Gastroesophageal sphincter (tissue), 4 donors: Measurements from ENCODE around the gene HK3. TPM values are rescaled to one million over a fixed set of nuclear protein-coding genes. Genes with fewer than 3 reads are reported as not detected.

Source experiments
- ATAC-seq: fragments of 150-250 bp; one replicate; pipeline ENCODE4 v1.9.1; 2016; ENCODE audit warnings: mild to moderate bottlenecking, moderate library complexity
- H3K27ac ChIP-seq, 4 donors: fragments of 200-600 bp; sonication (generic) in 3 of 4; 1 replicate in 3 of 4; 2 replicates in 1 of 4; pipeline ENCODE4 v1.5.1; 2016 to 2019
- H3K27me3 ChIP-seq: fragments of 200-600 bp; sonication (generic); one replicate; pipeline ENCODE4 v1.5.1; 2019
- H3K36me3 ChIP-seq, 2 donors: fragments of 200-600 bp; sonication (generic); one replicate each; pipeline ENCODE4 v1.5.1; 2019; ENCODE audit warnings: control low read depth in 1 of 2
- H3K4me1 ChIP-seq, 3 donors: fragments of 200-600 bp; sonication (generic); 1 replicate in 2 of 3; 2 replicates in 1 of 3; pipeline ENCODE4 v1.5.1; 2016 to 2019; ENCODE audit warnings: control low read depth in 2 of 3
- H3K4me3 ChIP-seq, 2 donors: fragments of 200-600 bp; sonication (generic); one replicate each; pipeline ENCODE4 v1.5.1; 2019; ENCODE audit warnings: mild to moderate bottlenecking in 1 of 2, moderate library complexity in 1 of 2
- H3K9me3 ChIP-seq, 3 donors: fragments of 200-600 bp; sonication (generic); one replicate each; pipeline ENCODE4 v1.5.1; 2017 to 2019; ENCODE audit warnings: control low read depth in 2 of 3
- CTCF ChIP-seq, 4 experiments: fragments of 200-600 bp in 2 of 4; fragments of 450-650 bp in 2 of 4; sonication (generic) in 1 of 4; IDR thresholded peaks; one replicate each; pipeline ENCODE4 v1.5.1; 2017 to 2019; ENCODE audit warnings: antibody characterized with exemption in 4 of 4, mild to moderate bottlenecking in 2 of 4, moderate library complexity in 2 of 4
- EP300 ChIP-seq: sonication (generic); formaldehyde crosslinking; IDR thresholded peaks from one replicate; pipeline ENCODE4 v1.6.1; 2017; ENCODE audit warnings: antibody characterized with exemption, mild to moderate bottlenecking
- POLR2A ChIP-seq, 2 donors: fragments of 450-650 bp; IDR thresholded peaks; one replicate each; pipeline ENCODE4 v1.6.1; 2017; ENCODE audit warnings: antibody characterized with exemption in 2 of 2, mild to moderate bottlenecking in 2 of 2, moderate library complexity in 1 of 2
- POLR2AphosphoS5 ChIP-seq: sonication (generic); formaldehyde crosslinking; IDR thresholded peaks from one replicate; pipeline ENCODE4 v1.6.1; 2017; ENCODE audit warnings: antibody characterized with exemption
- WGBS, 2 donors: methylation state at CpG; one replicate each; pipeline ENCODE4 v1.1.5; 2018; ENCODE audit warnings: low coverage in 1 of 2; 5-methylcytosine and 5-hydroxymethylcytosine counted together
- total RNA-seq, 4 donors: library from RNA; depleted of rRNA; stranded (reverse); fragments of >200 nt; gene quantifications; one replicate each; pipeline ENCODE4 v1.1.0, GENCODE V29; 2016

HK3 gene
- 10 to 100 TPM in 2 of 4 donors, 1 to 10 TPM in 2; 3.4 to 11.5 (median 8.1) TPM for total RNA-seq

GRCh38 chr5:176899296-176899891 lies at the start of gene HK3:
Gene HK3, minus strand, starts transcription at chr5:176899346. Its CDS starts 3,187 bp downstream, at chr5:176896159.
- H3K36me3 ChIP-seq = peaks cover 0 to 28% of the 10 kb centered on the region in 2 donors
- no peak within 1 kb of the TSS for H3K4me3 ChIP-seq
- 71 to 86% methylated on average over 4 to 7 of the region's 9 CpGs for WGBS, 2 donors
- TF ChIP-seq CTCF (IDR thresholded peaks at IDR 0.05) (no peak), POLR2A (IDR thresholded peaks at IDR 0.05) (peak in 1 of 2 donors; percentile 12)
- no peaks in the 10 kb centered on the region for H3K27me3 ChIP-seq
- peak within 1 kb of the TSS in 2 of 4 donors; percentile 0 to 19 for H3K27ac ChIP-seq
- no peaks in the 10 kb centered on the region for H3K9me3 ChIP-seq
- peak; percentile 44 for ATAC-seq
- H3K4me1 ChIP-seq = peaks cover 0 to 7% (median 0%) of the 10 kb centered on the region in 3 donors

- H3K9me3 ChIP-seq = no peaks in the 10 kb centered on the region
- no peak overlapping the region for H3K4me3 ChIP-seq
- H3K27me3 ChIP-seq = no peaks in the 10 kb centered on the region
- TF ChIP-seq POLR2A (IDR thresholded peaks at IDR 0.05) (no peak), EP300 (no peak), POLR2AphosphoS5 (no peak), CTCF (IDR thresholded peaks at IDR 0.05) (no peak)
- H3K4me1 ChIP-seq = peaks cover 0 to 10% (median 0%) of the 10 kb centered on the region in 3 donors
- no peak overlapping the region for H3K27ac ChIP-seq
- H3K36me3 ChIP-seq = peaks cover 2 to 74% of the 10 kb centered on the region in 2 donors
- 36 to 67% methylated on average over 1 of the region's 1 CpG for WGBS, 2 donors
- no peak for ATAC-seq
Measured at GRCh38 chr5:176948458-176948857, 49.3 kb upstream of the HK3 start.

- TF ChIP-seq POLR2A (IDR thresholded peaks at IDR 0.05) = no peak
- TF ChIP-seq EP300 = no peak
- H3K9me3 ChIP-seq = no peaks in the 10 kb centered on the region
- no peak for ATAC-seq
- no peak overlapping the region for H3K27ac ChIP-seq
- H3K4me1 ChIP-seq = peaks cover 0 to 10% (median 0%) of the 10 kb centered on the region in 3 donors
- H3K27me3 ChIP-seq = no peaks in the 10 kb centered on the region
- WGBS, 2 donors = 82 to 83% methylated on average over 1 to 2 of the region's 2 CpGs
- H3K36me3 ChIP-seq = peaks cover 2 to 80% of the 10 kb centered on the region in 2 donors
- no peak overlapping the region for H3K4me3 ChIP-seq
Measured at GRCh38 chr5:176947847-176948246, 48.7 kb upstream of the HK3 start.

- Histone ChIP-seq H3K9me3 (no peaks in the 10 kb centered on the region), H3K27ac (no peak overlapping the region), H3K4me3 (no peak overlapping the region), H3K27me3 (no peaks in the 10 kb centered on the region), H3K4me1 (peaks cover 0 to 23% (median 0%) of the 10 kb centered on the region in 3 donors), H3K36me3 (peaks cover 0 to 80% of the 10 kb centered on the region in 2 donors)
- ATAC-seq = no peak
- WGBS, 2 donors = 29 to 47% methylated on average over 2 of the region's 2 CpGs
- TF ChIP-seq POLR2A (IDR thresholded peaks at IDR 0.05) (no peak), POLR2AphosphoS5 (no peak), EP300 (no peak), CTCF (IDR thresholded peaks at IDR 0.05) (no peak)
Measured at GRCh38 chr5:176944268-176944667, 45.1 kb upstream of the HK3 start.

GRCh38 chr5:176943816-176944215 lies 44.7 kb upstream of the HK3 start:
- Histone ChIP-seq H3K4me1 (peaks cover 0 to 23% (median 0%) of the 10 kb centered on the region in 3 donors), H3K9me3 (no peaks in the 10 kb centered on the region), H3K36me3 (peaks cover 0 to 81% of the 10 kb centered on the region in 2 donors), H3K27ac (no peak overlapping the region), H3K4me3 (no peak overlapping the region), H3K27me3 (no peaks in the 10 kb centered on the region)
- 33 to 63% methylated on average over 1 of the region's 1 CpG for WGBS, 2 donors
- ATAC-seq = no peak
- TF ChIP-seq POLR2AphosphoS5 = no peak
- TF ChIP-seq EP300 = no peak
- no peak for TF ChIP-seq CTCF (IDR thresholded peaks at IDR 0.05)
- TF ChIP-seq POLR2A (IDR thresholded peaks at IDR 0.05) = no peak
